Parathyroid adenoma (tissue), 2 donors: ENCODE data around the gene CTH.

Experiments
- H2AFZ ChIP-seq: fragments of 300-600 bp; sonication (generic); one replicate; pipeline ENCODE4 v1.7.0; 2017; ENCODE audit warnings: antibody characterized with exemption, mild to moderate bottlenecking
- H3K27ac ChIP-seq: fragments of 300-600 bp; sonication (generic); one replicate; pipeline ENCODE4 v1.7.0; 2017
- H3K27me3 ChIP-seq: fragments of 300-600 bp; sonication (generic); one replicate; pipeline ENCODE4 v1.7.0; 2017; ENCODE audit warnings: low read length; ENCODE audit not compliant: control insufficient read depth, insufficient read depth
- H3K36me3 ChIP-seq: fragments of 300-600 bp; sonication (generic); one replicate; pipeline ENCODE4 v1.7.0; 2017; ENCODE audit warnings: low read length; ENCODE audit not compliant: control insufficient read depth, insufficient read depth
- H3K4me1 ChIP-seq: fragments of 300-600 bp; sonication (generic); one replicate; pipeline ENCODE4 v1.7.0; 2017; ENCODE audit warnings: control low read depth
- H3K4me2 ChIP-seq: fragments of 300-600 bp; sonication (generic); one replicate; pipeline ENCODE4 v1.7.0; 2017; ENCODE audit warnings: low read length
- H3K4me3 ChIP-seq: fragments of 300-600 bp; sonication (generic); one replicate; pipeline ENCODE4 v1.7.0; 2017; ENCODE audit warnings: low read depth, low read length
- H3K79me2 ChIP-seq: fragments of 300-600 bp; sonication (generic); one replicate; pipeline ENCODE4 v1.7.0; 2017; ENCODE audit warnings: control low read depth
- H3K9ac ChIP-seq: fragments of 300-600 bp; sonication (generic); one replicate; pipeline ENCODE4 v1.7.0; 2017; ENCODE audit warnings: mild to moderate bottlenecking
- H3K9me3 ChIP-seq: fragments of 300-600 bp; sonication (generic); one replicate; pipeline ENCODE4 v1.7.0; 2017; ENCODE audit warnings: low read length; ENCODE audit not compliant: control insufficient read depth
- CTCF ChIP-seq: fragments of 300-600 bp; sonication (generic); IDR thresholded peaks from one replicate; pipeline ENCODE4 v1.7.0; 2017; ENCODE audit warnings: antibody characterized with exemption, mild to moderate bottlenecking
- donor health status: primary hyperparathyroidism.

Gene CTH

DNA sequence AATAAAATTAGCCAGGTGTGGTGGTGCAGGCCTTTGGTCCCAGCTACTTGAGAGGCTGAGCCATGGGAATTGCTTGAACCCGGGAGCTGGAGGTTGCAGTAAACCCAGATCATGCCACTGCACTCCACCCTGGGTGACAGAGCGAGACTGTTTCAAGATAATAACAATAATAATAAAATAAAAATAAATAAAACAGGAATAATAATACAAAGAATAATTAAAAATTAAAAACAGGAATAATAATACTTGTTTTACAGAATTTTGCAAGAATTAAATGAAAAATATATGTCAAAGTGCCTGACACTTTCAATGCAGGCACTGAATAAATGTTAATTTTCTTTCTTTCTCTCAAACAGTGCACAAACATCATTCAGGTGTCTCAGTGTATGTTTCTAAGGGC, 26.5 kb upstream of the CTH start:
- TF ChIP-seq CTCF, result no peak
- no peak overlapping the region for H2AFZ ChIP-seq
- no peaks in the 10 kb centered on the region for H3K36me3 ChIP-seq
- H3K79me2 ChIP-seq, result no peaks in the 10 kb centered on the region
- no peaks in the 10 kb centered on the region for H3K4me1 ChIP-seq
- no peak overlapping the region for H3K4me2 ChIP-seq
- H3K4me3 ChIP-seq, result no peak overlapping the region
- no peaks in the 10 kb centered on the region for H3K27me3 ChIP-seq
- H3K9me3 ChIP-seq, result no peaks in the 10 kb centered on the region
- no peak overlapping the region for H3K27ac ChIP-seq
- no peak overlapping the region for H3K9ac ChIP-seq

GRCh38 chr1:70385477-70385876, 25.6 kb upstream of the CTH start:
- no peaks in the 10 kb centered on the region for H3K9me3 ChIP-seq
- H3K27ac ChIP-seq, result no peak overlapping the region
- H3K79me2 ChIP-seq, result no peaks in the 10 kb centered on the region
- no peaks in the 10 kb centered on the region for H3K36me3 ChIP-seq
- no peak for TF ChIP-seq CTCF
- no peak overlapping the region for H3K9ac ChIP-seq
- no peaks in the 10 kb centered on the region for H3K27me3 ChIP-seq
- H2AFZ ChIP-seq, result no peak overlapping the region
- no peaks in the 10 kb centered on the region for H3K4me1 ChIP-seq
- no peak overlapping the region for H3K4me2 ChIP-seq
- H3K4me3 ChIP-seq, result no peak overlapping the region

- Histone ChIP-seq H3K9ac (no peak overlapping the region), H3K4me2 (no peak overlapping the region), H3K79me2 (no peaks in the 10 kb centered on the region), H3K27me3 (no peaks in the 10 kb centered on the region), H3K9me3 (no peaks in the 10 kb centered on the region), H3K27ac (no peak overlapping the region), H3K36me3 (no peaks in the 10 kb centered on the region), H3K4me1 (no peaks in the 10 kb centered on the region), H2AFZ (no peak overlapping the region), H3K4me3 (no peak overlapping the region)
- TF ChIP-seq CTCF, result no peak
These were observed 24.9 kb upstream of the CTH start for GRCh38 chr1:70386121-70386520.

GRCh38 chr1:70387507-70387906, 23.6 kb upstream of the CTH start:
- no peaks in the 10 kb centered on the region for H3K9me3 ChIP-seq
- no peaks in the 10 kb centered on the region for H3K27me3 ChIP-seq
- no peak overlapping the region for H2AFZ ChIP-seq
- no peaks in the 10 kb centered on the region for H3K4me1 ChIP-seq
- H3K27ac ChIP-seq, result no peak overlapping the region
- H3K36me3 ChIP-seq, result no peaks in the 10 kb centered on the region
- no peak overlapping the region for H3K9ac ChIP-seq
- no peak overlapping the region for H3K4me2 ChIP-seq
- no peak for TF ChIP-seq CTCF
- no peak overlapping the region for H3K4me3 ChIP-seq
- H3K79me2 ChIP-seq, result no peaks in the 10 kb centered on the region

GRCh38 chr1:70392626-70393025, 18.4 kb upstream of the CTH start:
- Histone ChIP-seq H2AFZ (no peak overlapping the region), H3K9ac (no peak overlapping the region), H3K4me2 (no peak overlapping the region), H3K4me1 (no peaks in the 10 kb centered on the region), H3K79me2 (no peaks in the 10 kb centered on the region), H3K27me3 (no peaks in the 10 kb centered on the region), H3K27ac (no peak overlapping the region), H3K4me3 (no peak overlapping the region), H3K9me3 (no peaks in the 10 kb centered on the region), H3K36me3 (no peaks in the 10 kb centered on the region)
- no peak for TF ChIP-seq CTCF
